ENCODE data around the gene PHPT1.

The PHPT1 gene

DNA sequence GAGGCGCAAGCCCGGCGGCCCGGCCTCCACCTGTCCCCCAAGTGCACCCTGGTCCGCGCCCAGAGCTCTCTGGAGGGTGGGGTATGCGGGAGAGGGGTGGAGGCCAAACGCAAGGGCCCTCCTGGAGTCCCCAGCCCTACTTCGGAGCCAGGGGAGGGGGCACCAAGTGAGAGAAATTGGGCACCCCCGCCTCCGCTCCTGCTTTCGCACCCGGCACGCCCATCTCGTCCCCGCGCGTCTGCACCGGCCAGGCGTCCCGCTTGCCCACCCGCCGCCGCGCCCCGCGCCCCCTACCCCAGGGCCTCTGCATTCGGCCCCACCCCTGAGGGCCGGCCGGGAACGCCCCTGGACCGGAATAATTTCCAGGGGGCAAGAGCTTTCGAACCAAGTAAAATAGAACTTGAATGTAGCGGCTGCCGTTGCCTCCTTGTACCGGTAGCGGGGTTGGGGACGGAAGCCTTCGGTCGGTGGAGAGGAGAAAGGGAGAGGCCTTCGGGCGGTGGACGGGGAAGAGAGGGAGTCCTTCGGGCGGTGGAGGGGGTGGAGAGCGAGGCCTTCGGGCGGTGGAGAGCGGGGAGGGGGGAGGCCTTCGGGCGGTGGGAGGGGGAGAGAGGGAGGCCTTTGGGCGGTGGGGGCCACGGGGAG lies 694 bp upstream of the PHPT1 start:
- peak; percentile 36 for DNase-seq (ENCODE audit: low spot score)

DNA sequence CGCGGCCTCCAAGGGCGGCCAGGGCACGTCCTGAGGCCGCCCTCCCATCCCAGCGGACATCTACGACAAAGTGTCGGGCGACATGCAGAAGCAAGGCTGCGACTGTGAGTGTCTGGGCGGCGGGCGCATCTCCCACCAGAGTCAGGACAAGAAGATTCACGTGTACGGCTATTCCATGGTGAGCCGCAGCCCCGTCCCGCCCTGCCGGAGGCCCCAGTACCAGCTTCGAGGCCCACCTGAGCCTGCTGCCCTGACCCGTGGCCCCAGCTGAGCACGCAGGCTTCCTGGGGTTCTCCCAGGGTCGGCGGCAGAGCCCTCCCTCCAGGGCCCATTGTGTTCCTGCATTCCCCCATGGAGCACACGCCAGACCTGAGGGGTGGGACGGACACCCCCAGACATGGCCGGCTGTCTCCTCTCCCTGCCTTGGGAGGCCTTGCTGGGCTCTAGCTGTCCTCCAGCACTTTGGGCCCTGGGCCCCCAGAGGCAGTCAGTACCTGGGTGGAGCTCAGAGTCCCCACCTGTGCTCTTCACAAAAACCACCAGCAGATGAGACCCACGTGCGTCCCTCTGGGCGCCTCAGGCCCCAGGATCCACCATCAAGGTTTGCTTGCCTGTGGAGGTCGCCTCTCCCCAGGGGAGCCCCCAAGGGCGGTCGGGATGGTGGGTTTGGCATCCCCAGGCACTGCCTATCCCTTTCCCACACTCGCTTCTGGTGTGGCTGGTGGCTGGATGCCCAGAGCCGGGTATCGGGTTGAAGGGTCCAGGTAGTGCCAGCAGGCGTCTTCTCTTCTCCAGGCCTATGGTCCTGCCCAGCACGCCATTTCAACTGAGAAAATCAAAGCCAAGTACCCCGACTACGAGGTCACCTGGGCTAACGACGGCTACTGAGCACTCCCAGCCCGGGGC lies 1.0 kb downstream of the PHPT1 start:
- DNase-seq (ENCODE audit: low spot score) = no peak

DNA sequence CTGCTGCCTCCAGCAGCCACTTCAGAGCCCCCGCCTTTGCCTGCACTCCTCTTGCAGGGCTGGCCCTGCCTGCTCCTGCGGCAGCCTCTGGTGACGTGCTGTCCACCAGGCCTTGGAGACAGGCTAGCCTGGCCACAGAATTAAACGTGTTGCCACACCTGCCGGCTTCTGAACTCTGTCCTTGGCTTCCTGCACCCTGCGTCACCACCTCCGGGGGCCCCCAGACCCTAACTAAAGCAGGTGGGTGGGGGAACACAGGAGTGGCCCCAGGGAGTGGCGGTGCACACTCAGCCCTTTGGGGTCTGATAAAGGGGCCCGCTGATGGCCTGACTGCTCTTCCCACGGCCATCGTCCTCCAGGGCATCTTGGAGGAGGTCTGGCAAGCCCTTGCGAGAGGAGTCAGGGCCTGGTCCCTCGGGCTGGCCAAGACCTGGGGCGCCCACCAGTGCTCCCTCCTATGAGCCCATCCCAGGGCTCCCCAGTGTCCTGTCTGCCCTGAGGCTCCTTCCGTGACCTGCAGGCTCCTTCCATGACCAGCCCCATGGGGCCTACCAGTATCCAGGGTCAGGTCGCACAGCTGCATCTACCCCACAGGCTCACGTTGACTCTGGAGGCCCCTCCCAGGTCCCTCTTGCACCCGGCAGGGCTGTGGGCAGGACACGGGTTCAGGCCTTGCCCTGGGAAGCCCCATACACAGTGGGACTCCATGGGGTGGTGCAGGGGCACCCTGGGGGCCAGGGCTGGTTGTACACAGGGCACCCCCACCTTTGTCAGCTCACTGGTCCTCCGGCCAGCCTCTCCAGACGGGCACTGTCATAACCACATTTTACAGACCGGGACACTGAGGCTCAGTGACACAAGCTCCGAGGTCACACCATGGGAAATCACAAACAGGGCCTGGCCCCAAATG lies 1.9 kb downstream of the PHPT1 start:
- DNase-seq (ENCODE audit: low spot score) = no peak

GRCh38 chr9:136851941-136852663 lies 2.9 kb downstream of the PHPT1 start, which contains the start of gene MAMDC4:
Gene MAMDC4 (plus strand): TSS chr9:136852346. CDS start chr9:136852417, 71 bp downstream.
- DNase-seq (ENCODE audit: low spot score) = no peak

GRCh38 chr9:136852664-136853595 lies 3.7 kb downstream of the PHPT1 start:
- no peak for DNase-seq (ENCODE audit: low spot score)

- no peak for DNase-seq (ENCODE audit: low spot score)
Measured at GRCh38 chr9:136853596-136854112, 4.4 kb downstream of the PHPT1 start.

GRCh38 chr9:136854113-136854841 lies 5.1 kb downstream of the PHPT1 start:
- no peak for DNase-seq (ENCODE audit: low spot score)

DNA sequence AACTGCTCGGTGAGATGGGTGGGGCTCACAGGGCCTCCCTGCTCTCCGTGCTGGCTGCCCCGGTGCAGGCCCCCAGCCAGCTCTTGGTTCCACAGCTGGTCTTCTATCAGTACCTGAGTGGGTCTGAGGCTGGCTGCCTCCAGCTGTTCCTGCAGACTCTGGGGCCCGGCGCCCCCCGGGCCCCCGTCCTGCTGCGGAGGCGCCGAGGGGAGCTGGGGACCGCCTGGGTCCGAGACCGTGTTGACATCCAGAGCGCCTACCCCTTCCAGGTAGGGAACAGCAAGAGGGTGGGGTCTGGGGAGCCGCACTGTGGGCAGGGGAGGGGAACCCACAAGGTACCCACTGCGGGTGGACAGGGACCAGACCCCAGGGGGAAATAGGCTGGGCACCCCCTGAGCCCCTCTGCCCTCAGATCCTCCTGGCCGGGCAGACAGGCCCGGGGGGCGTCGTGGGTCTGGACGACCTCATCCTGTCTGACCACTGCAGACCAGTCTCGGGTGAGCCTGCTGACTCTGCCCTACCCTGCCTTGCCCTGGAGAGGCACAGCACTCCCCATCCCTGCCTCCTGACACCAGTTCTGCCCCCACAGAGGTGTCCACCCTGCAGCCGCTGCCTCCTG lies 5.7 kb downstream of the PHPT1 start:
- DNase-seq (ENCODE audit: low spot score) = no peak

DNA sequence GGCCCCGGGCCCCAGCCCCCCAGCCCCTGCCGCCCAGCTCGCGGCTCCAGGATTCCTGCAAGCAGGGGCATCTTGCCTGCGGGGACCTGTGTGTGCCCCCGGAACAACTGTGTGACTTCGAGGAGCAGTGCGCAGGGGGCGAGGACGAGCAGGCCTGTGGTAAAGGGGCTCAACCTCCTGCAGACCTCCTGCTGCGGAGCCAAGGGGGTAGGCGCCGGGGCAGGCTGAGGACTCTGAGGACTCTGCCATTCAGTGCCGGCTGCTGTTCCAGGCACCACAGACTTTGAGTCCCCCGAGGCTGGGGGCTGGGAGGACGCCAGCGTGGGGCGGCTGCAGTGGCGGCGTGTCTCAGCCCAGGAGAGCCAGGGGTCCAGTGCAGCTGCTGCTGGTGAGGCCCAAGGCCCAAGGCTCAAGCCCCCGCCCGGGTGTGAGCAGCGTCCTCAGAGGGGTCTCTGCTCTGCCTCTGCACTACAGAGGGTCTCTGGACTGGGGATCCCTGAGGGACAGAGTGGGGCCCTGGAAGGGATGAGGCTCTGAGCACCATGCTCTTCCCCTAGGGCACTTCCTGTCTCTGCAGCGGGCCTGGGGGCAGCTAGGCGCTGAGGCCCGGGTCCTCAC lies 6.4 kb downstream of the PHPT1 start:
- DNase-seq (ENCODE audit: low spot score) = no peak

GRCh38 chr9:136856079-136856476 lies 6.9 kb downstream of the PHPT1 start:
- no peak for DNase-seq (ENCODE audit: low spot score)

- DNase-seq (ENCODE audit: low spot score) = no peak
Measured at GRCh38 chr9:136856541-136857141, 7.4 kb downstream of the PHPT1 start.

- DNase-seq (ENCODE audit: low spot score) = no peak
Measured at GRCh38 chr9:136857166-136857565, 8.0 kb downstream of the PHPT1 start.

- DNase-seq (ENCODE audit: low spot score) = no peak
Measured at GRCh38 chr9:136857581-136858412, 8.6 kb downstream of the PHPT1 start.

GRCh38 chr9:136858452-136858843 lies 9.2 kb downstream of the PHPT1 start:
- no peak for DNase-seq (ENCODE audit: low spot score)

GRCh38 chr9:136858844-136859757 lies 9.9 kb downstream of the PHPT1 start:
- no peak for DNase-seq (ENCODE audit: low spot score)

DNA sequence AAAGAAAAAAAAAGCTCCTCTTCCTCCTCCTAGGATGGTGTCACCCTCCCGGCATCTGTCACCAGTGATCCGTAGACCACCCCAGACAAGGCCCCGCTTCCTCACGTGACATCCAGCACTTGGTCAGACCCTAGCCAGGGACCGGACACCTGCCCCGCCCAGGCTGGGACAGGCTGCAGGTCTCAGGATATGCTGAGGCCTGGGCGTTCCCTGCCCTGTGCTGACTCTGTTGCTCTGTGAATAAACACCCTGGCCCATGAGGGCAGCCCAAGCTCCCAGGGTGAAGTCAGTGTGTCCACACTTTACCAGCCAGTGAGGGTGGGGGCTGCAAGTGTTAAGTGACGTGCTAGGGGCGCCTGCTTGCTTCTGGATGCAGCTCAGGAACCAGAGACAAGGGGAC lies 11.3 kb downstream of the PHPT1 start:
- DNase-seq (ENCODE audit: low spot score) = no peak

Measured in activated CD4-positive, alpha-beta T cell treated with anti-CD3 and anti-CD28 coated beads, Interleukin-2, Interleukin-4, amounts not matched to agents 100 ng/mL and 50 ng/mL, durations not matched to agents 16 hours and 8 hours (primary cell).